Natural killer cell treated with Interleukin-12 subunit alpha and Interleukin-12 subunit beta and Interleukin-15 and Interleukin-18, amount 100 ng/mL, for 72 hours (primary cell): Measurements from ENCODE around the gene TAF6L. TPM values are rescaled to one million over a fixed set of nuclear protein-coding genes. Genes with fewer than 3 reads are reported as not detected.
"Not testable (repeated sequence)": the region's sequence is repeated elsewhere in the genome, so short reads cannot be mapped to it uniquely, and the experiment has no call there.

Source experiments
- ATAC-seq, 2 donors: fragments of 150-1000 bp; cut with Tn5 transposase in 1 of 2; sonication (Bioruptor Pico), chemical (Tn5 transposase) in 1 of 2; 2 replicates each; pipeline ENCODE4 v1.10.0; 2021
- DNase-seq: peaks from one replicate; pipeline ENCODE4 v3.0.0; 2022; ENCODE audit warnings: low spot score
- H3K27ac Mint-ChIP-seq, 2 donors: 1 replicate in 1 of 2; 2 replicates in 1 of 2; pipeline ENCODE4 v1.8.0; 2022; ENCODE audit warnings: mixed read lengths in 2 of 2, mild to moderate bottlenecking in 1 of 2, moderate library complexity in 1 of 2
- H3K27me3 Mint-ChIP-seq, 2 donors: 1 replicate in 1 of 2; 2 replicates in 1 of 2; pipeline ENCODE4 v1.8.0; 2022; ENCODE audit warnings: mixed read lengths in 2 of 2
- H3K36me3 Mint-ChIP-seq: one replicate; pipeline ENCODE4 v1.8.0; 2022; ENCODE audit warnings: mixed read lengths
- H3K4me1 Mint-ChIP-seq, 2 donors: 1 replicate in 1 of 2; 2 replicates in 1 of 2; pipeline ENCODE4 v1.8.0; 2022; ENCODE audit warnings: low read depth in 2 of 2, mixed read lengths in 2 of 2, mild to moderate bottlenecking in 1 of 2
- H3K4me3 Mint-ChIP-seq: one replicate; pipeline ENCODE4 v1.8.0; 2022; ENCODE audit warnings: mixed read lengths
- H3K9me3 Mint-ChIP-seq: 2 replicates; pipeline ENCODE4 v1.8.0; 2022; ENCODE audit warnings: mixed read lengths
- total RNA-seq, 2 donors: library from RNA; stranded (reverse); gene quantifications; one replicate each; pipeline ENCODE4 v1.2.3, GENCODE V29; 2022

TAF6L gene, protein sequence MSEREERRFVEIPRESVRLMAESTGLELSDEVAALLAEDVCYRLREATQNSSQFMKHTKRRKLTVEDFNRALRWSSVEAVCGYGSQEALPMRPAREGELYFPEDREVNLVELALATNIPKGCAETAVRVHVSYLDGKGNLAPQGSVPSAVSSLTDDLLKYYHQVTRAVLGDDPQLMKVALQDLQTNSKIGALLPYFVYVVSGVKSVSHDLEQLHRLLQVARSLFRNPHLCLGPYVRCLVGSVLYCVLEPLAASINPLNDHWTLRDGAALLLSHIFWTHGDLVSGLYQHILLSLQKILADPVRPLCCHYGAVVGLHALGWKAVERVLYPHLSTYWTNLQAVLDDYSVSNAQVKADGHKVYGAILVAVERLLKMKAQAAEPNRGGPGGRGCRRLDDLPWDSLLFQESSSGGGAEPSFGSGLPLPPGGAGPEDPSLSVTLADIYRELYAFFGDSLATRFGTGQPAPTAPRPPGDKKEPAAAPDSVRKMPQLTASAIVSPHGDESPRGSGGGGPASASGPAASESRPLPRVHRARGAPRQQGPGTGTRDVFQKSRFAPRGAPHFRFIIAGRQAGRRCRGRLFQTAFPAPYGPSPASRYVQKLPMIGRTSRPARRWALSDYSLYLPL
- 10 to 100 TPM; 13.9 to 34.1 TPM for total RNA-seq

DNA sequence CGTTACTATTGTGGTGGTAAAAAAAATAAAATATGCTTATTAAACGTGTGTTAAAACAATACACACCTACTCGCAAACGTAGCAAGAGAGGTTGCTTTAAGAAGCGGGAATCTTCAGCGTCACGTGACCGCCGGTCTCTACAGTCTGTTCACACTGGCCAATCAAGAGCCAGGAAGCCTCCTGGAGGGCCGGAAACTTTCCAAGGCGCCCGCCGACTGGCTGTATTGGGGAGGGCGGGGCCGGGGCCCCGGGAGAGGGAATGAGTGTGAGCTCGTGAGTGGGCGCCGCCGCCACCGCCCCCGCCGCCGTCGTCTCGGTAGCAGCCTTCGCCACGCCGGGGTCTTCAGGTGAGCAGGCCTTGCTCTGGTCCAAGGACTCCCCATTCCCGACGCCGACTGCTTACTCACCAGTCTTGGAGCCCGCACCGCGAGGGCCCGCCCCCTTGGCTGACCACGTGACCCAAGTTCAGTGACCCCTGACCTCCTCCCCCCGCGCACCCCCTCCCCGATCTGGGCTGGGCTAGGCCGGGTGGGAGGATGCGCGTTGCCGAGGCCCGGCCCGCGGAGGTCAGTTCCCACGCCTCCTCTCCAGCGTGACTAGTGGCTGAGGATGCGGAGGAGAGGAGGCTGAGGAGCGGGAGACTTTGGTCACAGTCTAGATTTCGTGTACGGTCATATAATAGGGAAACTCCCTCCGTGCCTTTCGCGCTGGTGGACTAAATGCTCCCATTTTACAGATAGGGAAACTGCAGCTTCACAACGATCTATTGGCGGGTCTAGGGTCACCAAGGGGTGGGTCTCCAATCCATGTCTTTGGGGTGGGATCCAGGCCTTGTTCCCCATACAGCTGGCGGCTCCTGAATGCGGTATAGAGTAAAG lies at the start of gene TAF6L:
TSS of gene TAF6L (plus strand) at position 253 of the 878 bp plus-strand sequence. CDS start 4,388 bp downstream, outside the sequence.
- Mint-ChIP-seq H3K9me3 (no peaks in the 10 kb centered on the region), H3K4me1 (peaks cover 14 to 15% of the 10 kb centered on the region in 2 donors), H3K4me3 (peak within 1 kb of the TSS; percentile 86), H3K27me3 (no peaks in the 10 kb centered on the region), H3K36me3 (no peaks in the 10 kb centered on the region), H3K27ac (peak within 1 kb of the TSS; percentile 82 to 87)
- DNase-seq (peak; percentile 96), ATAC-seq (peak; percentile 94 to 96)

DNA sequence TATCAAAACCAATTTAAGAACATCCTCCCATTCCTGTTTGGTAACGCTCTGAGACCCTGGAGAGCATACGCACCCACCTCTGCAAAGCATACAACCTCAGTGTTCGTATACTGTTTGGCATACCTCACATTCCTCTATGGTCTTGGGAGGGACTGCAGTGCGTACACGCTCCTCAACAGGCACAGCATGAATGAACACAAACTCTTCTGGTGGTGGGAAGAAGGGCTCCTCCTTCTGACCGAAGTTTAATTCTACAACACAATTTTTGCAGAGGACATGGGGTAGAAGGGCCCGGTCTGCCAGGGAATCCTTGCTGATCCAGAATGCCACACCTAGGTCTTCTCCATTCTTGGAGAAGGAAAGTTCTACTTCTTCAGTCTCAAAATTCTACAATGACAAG lies 49.2 kb upstream of the TAF6L start:
- no peak overlapping the region for H3K4me3 Mint-ChIP-seq
- H3K4me1 Mint-ChIP-seq: peaks cover 48% of the 10 kb centered on the region in 2 donors
- H3K27me3 Mint-ChIP-seq: no peaks in the 10 kb centered on the region
- ATAC-seq: no peak
- no peaks in the 10 kb centered on the region for H3K9me3 Mint-ChIP-seq
- peak overlapping the region in 1 of 2 donors; percentile 92 for H3K27ac Mint-ChIP-seq
- DNase-seq: no peak
- H3K36me3 Mint-ChIP-seq: peaks cover 61% of the 10 kb centered on the region

DNA sequence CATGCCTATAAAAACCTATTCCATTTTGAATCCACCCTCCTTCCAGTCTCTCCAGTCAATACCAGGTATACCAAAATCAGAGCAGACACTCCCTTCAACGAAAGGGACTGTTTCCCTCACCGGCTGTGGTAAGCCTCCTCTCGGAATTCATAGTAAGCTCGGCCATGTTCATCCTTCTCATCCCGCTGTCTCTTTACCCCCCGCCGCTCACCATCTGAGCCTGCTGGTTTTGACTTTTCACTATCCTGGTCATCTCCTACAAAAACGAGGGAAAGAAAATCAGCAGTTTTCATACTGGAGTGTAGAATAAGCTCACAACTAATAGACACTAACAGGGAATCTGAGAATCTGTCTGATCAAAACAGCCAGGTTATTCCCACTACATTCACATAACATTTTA lies 47.0 kb upstream of the TAF6L start:
- H3K4me1 Mint-ChIP-seq: peaks cover 50 to 55% of the 10 kb centered on the region in 2 donors
- H3K36me3 Mint-ChIP-seq: peaks cover 54% of the 10 kb centered on the region
- H3K4me3 Mint-ChIP-seq: peak overlapping the region; percentile 92
- H3K9me3 Mint-ChIP-seq: no peaks in the 10 kb centered on the region
- DNase-seq (no peak), ATAC-seq (no peak)
- peak overlapping the region; percentile 90 to 92 for H3K27ac Mint-ChIP-seq
- H3K27me3 Mint-ChIP-seq: no peaks in the 10 kb centered on the region

DNA sequence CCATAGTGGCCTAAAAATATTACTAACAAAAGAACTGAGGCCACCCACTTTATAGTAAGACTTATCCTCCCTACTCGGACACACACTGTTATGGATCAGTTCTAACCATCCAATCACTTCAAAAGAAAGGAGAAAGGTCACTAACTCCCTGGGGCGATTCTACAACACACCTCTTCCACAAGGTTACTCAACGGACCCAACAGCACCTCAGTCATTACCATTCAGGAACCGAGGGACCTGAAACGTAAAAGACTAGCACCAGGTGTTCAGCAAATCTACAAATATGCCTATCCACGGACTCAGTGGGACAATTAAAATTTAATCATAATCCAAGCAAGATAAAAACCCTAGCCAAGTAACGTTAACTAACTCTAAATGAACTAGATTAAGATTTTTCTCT lies 45.5 kb upstream of the TAF6L start:
- Mint-ChIP-seq H3K4me3 (peak overlapping the region; percentile 92), H3K9me3 (no peaks in the 10 kb centered on the region), H3K4me1 (peaks cover 46 to 51% of the 10 kb centered on the region in 2 donors), H3K27ac (peak overlapping the region; percentile 90 to 92), H3K27me3 (no peaks in the 10 kb centered on the region), H3K36me3 (peaks cover 44% of the 10 kb centered on the region)
- ATAC-seq (no peak), DNase-seq (no peak)

DNA sequence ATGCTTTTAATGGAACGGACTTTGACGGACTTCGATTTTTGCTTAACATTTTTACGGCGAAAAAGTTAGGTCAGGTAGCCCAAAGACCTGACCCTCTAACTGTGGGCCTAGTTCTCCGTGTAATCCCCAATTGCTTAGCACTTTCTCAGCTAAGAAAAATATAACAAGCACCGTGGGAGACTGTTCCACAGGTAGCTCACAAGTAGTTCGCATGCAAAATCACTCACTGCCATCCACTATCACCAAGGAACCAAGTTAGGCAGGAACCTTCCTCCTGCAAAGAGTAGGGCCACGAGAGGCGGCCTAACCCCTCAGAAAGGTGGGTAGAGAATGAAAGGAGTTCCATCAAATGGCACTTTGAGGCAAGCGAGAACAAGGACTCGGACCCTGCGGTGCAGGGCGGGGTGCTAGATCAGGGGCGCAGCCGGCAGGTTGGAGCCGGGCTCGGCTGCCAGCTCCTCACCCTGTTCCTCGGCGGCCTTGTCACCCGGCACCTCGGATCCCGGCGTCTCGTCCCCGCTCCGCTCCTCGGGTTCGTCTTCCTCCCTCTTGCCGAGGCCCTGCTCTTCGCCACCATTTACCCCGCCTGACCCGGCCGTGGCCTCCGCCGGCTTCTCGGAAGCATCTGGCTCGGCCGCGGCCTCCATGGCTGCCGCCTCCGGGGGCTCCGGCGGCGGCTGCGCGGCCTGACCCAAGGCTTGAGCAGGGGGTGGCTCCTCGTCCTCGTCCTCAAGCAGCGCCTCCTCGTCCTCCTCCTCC lies 44.9 kb upstream of the TAF6L start:
- Mint-ChIP-seq H3K4me3 (peak overlapping the region; percentile 92), H3K36me3 (peaks cover 38% of the 10 kb centered on the region), H3K27me3 (no peaks in the 10 kb centered on the region), H3K27ac (peak overlapping the region; percentile 90 to 92), H3K4me1 (peaks cover 43 to 51% of the 10 kb centered on the region in 2 donors), H3K9me3 (no peaks in the 10 kb centered on the region)
- ATAC-seq: no peak
- peak; percentile 62 for DNase-seq

DNA sequence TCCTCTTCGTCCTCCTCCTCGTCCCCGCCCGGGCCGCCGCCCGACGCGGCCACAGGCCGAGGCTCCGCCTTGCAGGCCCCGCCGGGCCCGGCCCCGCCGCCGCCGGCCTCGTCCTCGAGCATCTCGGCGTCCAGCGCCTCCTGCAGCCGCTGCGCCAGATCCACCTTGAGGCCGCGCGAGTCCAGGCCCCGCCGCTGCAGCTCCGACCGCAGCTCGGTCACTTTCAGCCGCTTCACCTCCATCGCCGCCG lies 44.4 kb upstream of the TAF6L start:
- H3K4me3 Mint-ChIP-seq: peak overlapping the region; percentile 92
- no peaks in the 10 kb centered on the region for H3K9me3 Mint-ChIP-seq
- DNase-seq (no peak), ATAC-seq (peak in 1 of 2 donors; percentile 23)
- no peaks in the 10 kb centered on the region for H3K27me3 Mint-ChIP-seq
- H3K27ac Mint-ChIP-seq: peak overlapping the region; percentile 90 to 92
- H3K36me3 Mint-ChIP-seq: peaks cover 33% of the 10 kb centered on the region
- peaks cover 41 to 49% of the 10 kb centered on the region in 2 donors for H3K4me1 Mint-ChIP-seq

DNA sequence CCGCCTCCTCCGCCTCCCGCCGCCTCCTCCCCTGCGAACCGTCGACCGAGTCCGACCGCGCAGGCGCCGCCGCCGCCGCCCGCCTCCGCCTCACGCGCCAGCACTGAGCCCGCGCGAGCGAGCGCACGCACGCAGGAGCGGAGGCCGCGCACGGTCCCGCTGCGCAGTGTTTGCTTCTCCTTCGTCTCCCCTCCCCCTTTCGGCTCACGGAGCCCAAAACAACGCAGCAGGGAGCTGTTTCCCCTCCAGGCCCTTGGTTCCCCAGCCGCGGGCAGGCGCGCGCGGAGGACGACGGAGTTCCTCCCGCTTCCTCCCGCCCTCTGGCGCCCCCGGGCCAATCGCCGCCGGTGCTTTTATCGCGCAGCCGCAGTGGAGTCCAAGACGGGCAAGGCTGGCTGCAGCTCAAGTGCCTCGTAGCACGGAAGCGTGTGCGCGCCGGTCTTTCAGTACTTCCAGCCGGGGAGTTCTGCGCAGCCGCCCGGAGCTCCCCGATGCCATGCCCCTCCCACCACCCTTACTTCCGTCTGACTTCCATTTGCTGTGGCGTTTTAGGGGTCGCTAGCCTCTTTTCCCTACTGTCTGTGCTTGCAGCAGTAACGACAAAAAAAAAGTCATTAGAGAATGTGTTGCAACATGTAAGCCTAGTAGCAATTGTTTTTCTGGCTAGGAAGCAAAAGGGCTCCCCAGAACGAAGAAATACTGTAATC lies 43.9 kb upstream of the TAF6L start, which contains the start of gene HNRNPUL2:
TSS of gene HNRNPUL2 (minus strand) at position 293 of the 707 bp plus-strand sequence. CDS start 301 bp downstream, outside the sequence.
- H3K4me3 Mint-ChIP-seq: peak within 1 kb of the TSS; percentile 92
- peak; percentile 99 for DNase-seq
- H3K9me3 Mint-ChIP-seq: no peaks in the 10 kb centered on the region
- H3K27me3 Mint-ChIP-seq: no peaks in the 10 kb centered on the region
- H3K4me1 Mint-ChIP-seq: peaks cover 41 to 44% of the 10 kb centered on the region in 2 donors
- ATAC-seq: peak; percentile 89 to 92
- H3K36me3 Mint-ChIP-seq: peaks cover 28% of the 10 kb centered on the region
- H3K27ac Mint-ChIP-seq: peak within 1 kb of the TSS; percentile 90 to 92

DNA sequence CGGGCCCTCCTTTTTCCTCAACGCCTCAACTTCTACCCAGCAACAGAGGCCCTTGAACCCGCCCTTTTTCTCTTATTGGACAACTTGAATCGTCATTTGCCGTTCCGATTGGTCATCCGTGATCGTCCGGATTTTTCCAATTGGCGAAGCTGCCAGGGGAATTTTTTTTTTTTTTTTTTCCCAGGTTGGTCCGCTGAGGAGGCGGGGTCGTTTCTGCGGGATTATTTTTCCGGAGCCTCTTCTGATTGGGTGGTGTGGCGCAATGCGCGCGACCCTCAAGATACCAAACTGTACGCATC lies 43.4 kb upstream of the TAF6L start:
- Mint-ChIP-seq H3K27ac (peak overlapping the region; percentile 90 to 92), H3K36me3 (peaks cover 23% of the 10 kb centered on the region), H3K27me3 (no peaks in the 10 kb centered on the region)

DNA sequence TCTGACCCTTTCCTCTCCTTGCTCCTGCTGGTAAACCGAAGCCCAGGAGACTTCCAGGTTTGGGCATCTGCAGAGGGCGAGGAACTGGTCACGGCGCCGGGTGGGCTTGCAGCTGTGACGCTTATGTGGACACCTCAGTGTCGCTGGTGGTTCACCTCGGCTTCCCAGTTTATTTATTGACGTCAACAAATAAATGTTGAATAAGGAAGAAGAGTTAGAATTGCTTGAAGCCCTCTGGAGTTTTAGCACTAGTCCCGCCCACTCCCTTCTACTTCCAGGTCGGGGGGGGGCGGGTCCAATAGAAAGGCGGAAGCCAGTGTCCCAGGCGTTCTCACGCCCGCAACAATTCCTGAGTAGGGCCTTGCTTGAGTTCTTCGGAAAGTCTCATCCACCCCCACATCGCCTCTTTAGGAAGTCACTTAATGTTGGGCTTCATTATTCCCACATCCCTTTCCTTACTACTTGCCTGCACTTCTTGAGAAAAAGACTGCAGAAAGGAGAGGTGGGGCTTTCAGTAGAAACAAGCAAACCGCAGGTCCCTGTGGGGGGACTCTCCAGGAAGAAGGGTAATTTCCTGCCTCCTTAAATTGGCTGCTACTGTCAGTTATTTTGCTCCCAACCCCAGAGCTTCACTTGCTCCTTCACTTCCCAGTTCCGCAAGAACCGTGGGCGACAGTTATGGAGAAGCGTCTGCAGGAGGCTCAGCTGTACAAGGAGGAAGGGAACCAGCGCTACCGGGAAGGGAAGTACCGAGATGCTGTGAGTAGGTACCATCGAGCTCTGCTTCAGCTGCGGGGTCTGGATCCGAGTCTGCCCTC lies 42.8 kb upstream of the TAF6L start, which contains the start of gene TTC9C:
TSS of gene TTC9C (plus strand) at position 316 of the 818 bp plus-strand sequence. CDS start at position 679, 363 bp downstream.
- peak within 1 kb of the TSS; percentile 90 to 92 for H3K27ac Mint-ChIP-seq
- peaks cover 27% of the 10 kb centered on the region for H3K36me3 Mint-ChIP-seq
- DNase-seq (peak; percentile 85), ATAC-seq (peak; percentile 55 to 66)
- H3K4me3 Mint-ChIP-seq: peak within 1 kb of the TSS; percentile 92
- H3K9me3 Mint-ChIP-seq: no peaks in the 10 kb centered on the region
- H3K27me3 Mint-ChIP-seq: no peaks in the 10 kb centered on the region
- H3K4me1 Mint-ChIP-seq: peaks cover 39 to 44% of the 10 kb centered on the region in 2 donors

More for the DNA sequence above, 43.4 kb upstream of the TAF6L start:
- DNase-seq (peak; percentile 91), ATAC-seq (peak; percentile 68 to 82)
- peaks cover 36 to 39% of the 10 kb centered on the region in 2 donors for H3K4me1 Mint-ChIP-seq
- H3K4me3 Mint-ChIP-seq: peak overlapping the region; percentile 92
- no peaks in the 10 kb centered on the region for H3K9me3 Mint-ChIP-seq

DNA sequence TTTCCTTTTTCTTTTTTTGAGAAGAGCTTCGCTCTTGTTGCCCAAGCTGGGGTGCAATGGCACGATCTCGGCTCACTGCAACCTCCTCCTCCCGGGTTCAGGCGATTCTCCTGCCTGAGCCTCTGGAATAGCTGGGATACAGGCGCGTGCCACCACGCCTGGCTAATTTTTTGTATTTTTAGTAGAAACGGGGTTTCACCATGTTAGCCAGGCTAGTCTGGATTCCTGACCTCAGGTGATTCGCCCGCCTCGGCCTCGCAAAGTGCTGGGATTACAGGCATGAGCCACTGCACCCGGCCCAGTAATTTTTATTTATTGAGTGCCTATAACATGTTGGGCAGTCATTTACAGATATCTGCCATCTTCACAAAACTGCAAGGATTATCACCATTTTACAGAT lies 41.1 kb upstream of the TAF6L start:
- not testable (repeated sequence) for DNase-seq, H3K27me3 Mint-ChIP-seq, ATAC-seq, H3K9me3 Mint-ChIP-seq
- H3K4me1 Mint-ChIP-seq: peaks cover 25 to 29% of the 10 kb centered on the region in 2 donors
- peak overlapping the region; percentile 90 to 92 for H3K27ac Mint-ChIP-seq
- H3K4me3 Mint-ChIP-seq: peak overlapping the region; percentile 92
- peaks cover 16% of the 10 kb centered on the region for H3K36me3 Mint-ChIP-seq

DNA sequence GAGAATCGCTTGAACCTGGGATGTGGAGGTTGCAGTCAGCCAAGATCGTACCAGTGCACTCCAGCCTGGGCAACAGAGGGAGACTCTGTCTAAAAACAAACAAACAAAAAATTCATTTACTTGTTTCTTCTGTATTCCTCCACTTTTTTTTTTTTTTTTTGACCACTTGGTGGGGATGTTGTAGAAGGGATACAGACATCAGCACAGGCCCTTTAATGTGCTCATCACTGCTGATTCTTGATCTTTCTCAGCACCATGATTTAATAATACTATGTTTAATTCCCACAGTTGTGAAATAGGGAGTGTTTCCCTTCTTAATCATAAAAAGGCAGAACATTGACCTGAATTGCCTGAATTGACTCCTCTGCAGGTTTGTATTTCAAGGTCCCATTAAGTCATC lies 38.4 kb upstream of the TAF6L start:
- DNase-seq (no peak), ATAC-seq (no peak)
- Mint-ChIP-seq H3K27ac (peak overlapping the region in 1 of 2 donors; percentile 64), H3K27me3 (no peaks in the 10 kb centered on the region), H3K9me3 (no peaks in the 10 kb centered on the region), H3K36me3 (peaks cover 5% of the 10 kb centered on the region), H3K4me1 (peaks cover 17 to 18% of the 10 kb centered on the region in 2 donors), H3K4me3 (no peak overlapping the region)

DNA sequence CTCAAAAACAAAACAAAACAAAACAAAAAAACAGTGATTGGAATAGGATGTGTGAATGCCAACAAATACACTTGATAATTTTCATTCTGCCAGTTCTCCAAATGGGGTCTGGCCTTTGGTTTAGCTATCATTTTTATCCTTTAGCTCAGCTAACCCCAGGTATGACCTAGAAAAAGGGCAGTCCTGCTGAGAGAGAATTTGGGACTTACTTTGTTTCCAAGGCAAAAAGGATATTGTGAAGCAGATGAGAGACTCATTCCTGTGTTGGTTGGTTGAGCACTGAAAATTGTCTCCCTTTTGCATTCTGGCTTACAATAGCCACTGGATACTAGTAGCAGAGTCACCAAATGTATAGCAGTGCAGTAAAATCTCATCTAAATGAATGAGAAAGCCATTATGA lies 34.0 kb upstream of the TAF6L start:
- no peaks in the 10 kb centered on the region for H3K9me3 Mint-ChIP-seq
- H3K4me1 Mint-ChIP-seq: peaks cover 4% of the 10 kb centered on the region in 2 donors
- no peak overlapping the region for H3K27ac Mint-ChIP-seq
- H3K36me3 Mint-ChIP-seq: peaks cover 5% of the 10 kb centered on the region
- no peak for ATAC-seq
- no peak for DNase-seq
- no peak overlapping the region for H3K4me3 Mint-ChIP-seq
- H3K27me3 Mint-ChIP-seq: no peaks in the 10 kb centered on the region
